Keratinocyte (primary cell): ENCODE data around the gene ADIPOR2. TPM values are rescaled to one million over a fixed set of nuclear protein-coding genes. Genes with fewer than 3 reads are reported as not detected.

Source experiments
- DNase-seq: peaks from one replicate; pipeline ENCODE4 v3.0.0-alpha.2; 2011; ENCODE audit warnings: low read depth, missing footprints, low spot score
- FAIRE-seq: peaks from 2 replicates; lab custom pipeline; 2011; peaks lifted over from hg19 to GRCh38; lab: Jason Lieb, UNC
- H2AFZ ChIP-seq: 2 replicates; pipeline ENCODE4 v1.6.0; 2012; ENCODE audit warnings: low read length, control low read depth, inconsistent platforms; ENCODE audit not compliant: control insufficient read depth
- H3K27ac ChIP-seq: 2 replicates; pipeline ENCODE4 v1.5.1; 2011; ENCODE audit warnings: low read length; ENCODE audit not compliant: control insufficient read depth, insufficient read depth
- H3K27me3 ChIP-seq: 3 replicates; pipeline ENCODE4 v1.6.0; 2011; ENCODE audit warnings: low read length; ENCODE audit not compliant: control insufficient read depth, insufficient read depth; ENCODE audit errors: extremely low read depth
- H3K36me3 ChIP-seq, 2 experiments: 2 replicates in 1 of 2; 3 replicates in 1 of 2; pipeline ENCODE4 v1.5.1; 2011; ENCODE audit warnings: low read length in 2 of 2, mild to moderate bottlenecking in 1 of 2; ENCODE audit not compliant: control insufficient read depth in 2 of 2, insufficient read depth in 2 of 2; ENCODE audit errors: extremely low read depth in 1 of 2
- H3K4me1 ChIP-seq: 3 replicates; pipeline ENCODE4 v1.5.1; 2011; ENCODE audit warnings: low read length; ENCODE audit not compliant: control insufficient read depth, insufficient read depth; ENCODE audit errors: extremely low read depth
- H3K4me2 ChIP-seq: 3 replicates; pipeline ENCODE4 v1.6.0; 2011; ENCODE audit warnings: low read depth, low read length; ENCODE audit not compliant: control insufficient read depth, insufficient read depth; ENCODE audit errors: extremely low read depth
- H3K4me3 ChIP-seq, 3 experiments: fragments of 200-600 bp in 1 of 3; sonication (generic) in 1 of 3; 2 replicates in 2 of 3; 3 replicates in 1 of 3; pipeline ENCODE4 v1.5.1; 2011 to 2016; ENCODE audit warnings: low read length in 3 of 3, mild to moderate bottlenecking in 3 of 3, control low read depth in 2 of 3, inconsistent platforms in 1 of 3, low read depth in 1 of 3, mixed read lengths in 1 of 3, mixed run types in 1 of 3, moderate library complexity in 1 of 3; ENCODE audit not compliant: control insufficient read depth in 2 of 3, insufficient read depth in 2 of 3; ENCODE audit errors: extremely low read depth in 1 of 3
- H3K79me2 ChIP-seq: 2 replicates; pipeline ENCODE4 v1.6.0; 2012; ENCODE audit warnings: low read length; ENCODE audit not compliant: control insufficient read depth, insufficient read depth
- H3K9ac ChIP-seq: 3 replicates; pipeline ENCODE4 v1.6.0; 2011; ENCODE audit warnings: low read length; ENCODE audit not compliant: control insufficient read depth, insufficient read depth; ENCODE audit errors: extremely low read depth
- H3K9me1 ChIP-seq: 3 replicates; pipeline ENCODE4 v1.6.0; 2011; ENCODE audit warnings: low read length; ENCODE audit not compliant: control insufficient read depth, insufficient read depth; ENCODE audit errors: extremely low read depth
- H3K9me3 ChIP-seq: 2 replicates; pipeline ENCODE4 v1.5.1; 2012; ENCODE audit warnings: low read depth, low read length; ENCODE audit not compliant: control insufficient read depth
- H4K20me1 ChIP-seq: 3 replicates; pipeline ENCODE4 v1.6.0; 2011; ENCODE audit warnings: low read length; ENCODE audit not compliant: control insufficient read depth, insufficient read depth; ENCODE audit errors: extremely low read depth
- EZH2 ChIP-seq: IDR thresholded peaks from one replicate; pipeline ENCODE4 v1.6.1; 2012; ENCODE audit warnings: inconsistent platforms, mild to moderate bottlenecking, low read length, moderate library complexity
- dilution Hi-C: fragments of 300-500 bp; cut with MboI; formaldehyde crosslinking; loops from one replicate; pipeline ENCODE4 v1.7.0; 2020; ENCODE audit warnings: low sequenced_read_pairs; ENCODE audit not compliant: extremely low pct_ligation_motif_present
- polyA plus RNA-seq, 5 experiments: library from polyadenylated mRNA; depleted of rRNA in 3 of 5; stranded (reverse) in 3 of 5; stranded (forward) in 1 of 5; unstranded in 1 of 5; fragments of >200 nt; gene quantifications; 1 replicate in 1 of 5; 2 replicates in 3 of 5; 3 replicates in 1 of 5; pipeline versions ENCODE4 v1.2.1 to v1.2.3, GENCODE V29; 2011 to 2012; ENCODE audit warnings: missing spikeins in 2 of 5, low read depth in 1 of 5, low replicate concordance in 1 of 5
- TF ChIP-seq, protein P1 (sequence below), 3 experiments: IDR thresholded peaks in 1 of 3; conservative IDR thresholded peaks in 1 of 3; optimal IDR thresholded peaks in 1 of 3; 2 replicates in 2 of 3; 3 replicates in 1 of 3; pipeline versions ENCODE3 to v1.5.1; 2011; ENCODE audit warnings: low read length in 3 of 3, mild to moderate bottlenecking in 3 of 3, moderate library complexity in 2 of 3, control low read depth in 1 of 3, inconsistent platforms in 1 of 3; ENCODE audit not compliant: insufficient read depth in 2 of 3; ENCODE audit errors: extremely low read depth in 1 of 3

Gene ADIPOR2
- polyA plus RNA-seq, 1 donor (not counting 4 experiments of a cell fraction or from before 2014, with no cell fraction given) = 59.4 TPM

DNA sequence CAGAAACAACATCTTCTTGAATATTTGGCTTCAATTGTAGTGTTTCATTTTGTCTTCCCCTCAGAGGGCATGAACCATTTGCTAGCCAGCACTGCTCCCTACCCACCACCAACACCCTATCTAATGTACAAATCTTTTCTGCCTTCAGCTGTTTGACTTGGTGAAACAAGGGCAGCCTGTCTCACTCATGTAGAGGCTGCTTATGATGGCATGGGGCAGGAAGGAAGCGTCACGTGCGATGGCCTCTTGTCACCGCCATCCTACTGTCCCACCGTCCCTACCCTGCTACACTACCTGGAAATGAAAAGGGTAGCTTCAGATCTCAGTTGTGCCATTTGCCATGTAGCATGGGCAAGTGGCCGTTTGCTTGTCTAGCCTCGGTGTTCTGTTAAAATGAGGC is 99.6 kb downstream of the ADIPOR2 start:
- Histone ChIP-seq H3K36me3 (peaks cover 15 to 16% of the 10 kb centered on the region in 2 experiments), H3K27me3 (no peaks in the 10 kb centered on the region), H3K79me2 (no peaks in the 10 kb centered on the region), H3K4me3 (no peak overlapping the region), H3K9me3 (no peaks in the 10 kb centered on the region), H3K4me1 (no peaks in the 10 kb centered on the region), H4K20me1 (peaks cover 2% of the 10 kb centered on the region), H3K9me1 (no peaks in the 10 kb centered on the region), H3K9ac (no peak overlapping the region), H3K4me2 (no peak overlapping the region), H3K27ac (no peak overlapping the region), H2AFZ (no peak overlapping the region)
- DNase-seq (no peak), FAIRE-seq (no peak)
- TF ChIP-seq EZH2 = no peak
- TF ChIP-seq, protein P1, sequence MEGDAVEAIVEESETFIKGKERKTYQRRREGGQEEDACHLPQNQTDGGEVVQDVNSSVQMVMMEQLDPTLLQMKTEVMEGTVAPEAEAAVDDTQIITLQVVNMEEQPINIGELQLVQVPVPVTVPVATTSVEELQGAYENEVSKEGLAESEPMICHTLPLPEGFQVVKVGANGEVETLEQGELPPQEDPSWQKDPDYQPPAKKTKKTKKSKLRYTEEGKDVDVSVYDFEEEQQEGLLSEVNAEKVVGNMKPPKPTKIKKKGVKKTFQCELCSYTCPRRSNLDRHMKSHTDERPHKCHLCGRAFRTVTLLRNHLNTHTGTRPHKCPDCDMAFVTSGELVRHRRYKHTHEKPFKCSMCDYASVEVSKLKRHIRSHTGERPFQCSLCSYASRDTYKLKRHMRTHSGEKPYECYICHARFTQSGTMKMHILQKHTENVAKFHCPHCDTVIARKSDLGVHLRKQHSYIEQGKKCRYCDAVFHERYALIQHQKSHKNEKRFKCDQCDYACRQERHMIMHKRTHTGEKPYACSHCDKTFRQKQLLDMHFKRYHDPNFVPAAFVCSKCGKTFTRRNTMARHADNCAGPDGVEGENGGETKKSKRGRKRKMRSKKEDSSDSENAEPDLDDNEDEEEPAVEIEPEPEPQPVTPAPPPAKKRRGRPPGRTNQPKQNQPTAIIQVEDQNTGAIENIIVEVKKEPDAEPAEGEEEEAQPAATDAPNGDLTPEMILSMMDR (optimal IDR thresholded peaks at IDR 0.05 in 1 of 3, IDR thresholded peaks at IDR 0.05 in 1 of 3, conservative IDR thresholded peaks at IDR 0.05 in 1 of 3; ENCODE audit: extremely low read depth in 1 of 3, insufficient read depth in 2 of 3, low read length in 3 of 3) = no peak
- dilution Hi-C loops = no loop called here

DNA sequence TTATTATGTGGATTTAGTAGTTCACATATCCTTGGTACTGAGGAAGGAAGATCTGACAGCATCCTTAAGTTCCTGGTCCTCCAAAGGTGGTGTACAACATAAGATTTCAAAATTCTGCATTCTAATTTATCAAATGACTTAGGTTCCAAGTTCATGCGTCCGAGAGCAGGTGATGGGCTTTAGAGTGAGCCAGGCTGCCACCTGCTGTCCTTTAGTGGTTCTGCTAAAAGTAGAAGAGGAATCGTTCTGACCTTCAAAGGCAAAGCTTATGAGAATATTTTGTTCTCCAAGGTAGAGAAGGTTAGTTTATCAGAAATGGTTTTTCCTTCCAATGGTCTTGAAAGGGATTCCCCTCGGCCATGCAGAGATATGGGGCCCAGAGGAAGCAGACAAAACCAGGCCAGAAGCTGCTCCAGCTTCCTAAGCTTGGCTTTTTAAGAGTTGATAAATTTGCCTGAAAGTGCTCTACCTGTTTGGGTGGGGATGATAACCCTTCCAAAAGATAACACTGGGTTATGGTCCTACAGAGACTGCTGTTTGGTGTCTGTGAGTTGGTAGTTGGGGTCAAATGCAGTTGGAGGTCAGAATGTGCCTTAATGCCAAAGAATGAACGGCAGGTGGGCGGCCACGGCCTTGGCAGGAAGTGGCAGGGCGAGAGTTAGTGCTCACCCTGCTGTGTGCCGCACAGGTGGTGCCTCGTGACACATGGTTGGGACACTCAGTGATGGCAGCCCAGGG is 100.4 kb downstream of the ADIPOR2 start:
- peak; percentile 85 for FAIRE-seq
- H3K9ac ChIP-seq = no peak overlapping the region

More for the DNA sequence above, 100.4 kb downstream of the ADIPOR2 start:
- DNase-seq = no peak
- Histone ChIP-seq H3K27ac (no peak overlapping the region), H3K79me2 (no peaks in the 10 kb centered on the region), H3K4me3 (no peak overlapping the region), H3K4me1 (peaks cover 2% of the 10 kb centered on the region), H3K9me1 (no peaks in the 10 kb centered on the region), H3K9me3 (no peaks in the 10 kb centered on the region), H3K27me3 (no peaks in the 10 kb centered on the region), H2AFZ (no peak overlapping the region), H3K4me2 (no peak overlapping the region), H4K20me1 (peaks cover 2% of the 10 kb centered on the region), H3K36me3 (peaks cover 7 to 11% of the 10 kb centered on the region in 2 experiments)
- TF ChIP-seq, protein P1 (optimal IDR thresholded peaks at IDR 0.05 in 1 of 3, IDR thresholded peaks at IDR 0.05 in 1 of 3, conservative IDR thresholded peaks at IDR 0.05 in 1 of 3; ENCODE audit: extremely low read depth in 1 of 3, insufficient read depth in 2 of 3, low read length in 3 of 3) = peak; percentile 60 to 85 (median 74)
- TF ChIP-seq EZH2 = no peak
- dilution Hi-C loops = no loop called here
